Endothelial cell of umbilical vein (primary cell): Measurements from ENCODE around the gene YIPF1. TPM values are rescaled to one million over a fixed set of nuclear protein-coding genes. Genes with fewer than 3 reads are reported as not detected.

Experiments used
- BruUV-seq: library from RNA; stranded (reverse); fragments of 400-500 nt; replicated peaks from 2 replicates; lab custom pipeline; 2021; lab: Mats Ljungman, UMichigan
- CTCF ChIA-PET: fragments of 300-600, 350-600 bp; sonication (Branson Sonifier 250); formaldehyde crosslinking; loops from one replicate; lab custom pipeline; 2021; ENCODE audit warnings: antibody characterized with exemption, inconsistent platforms; lab: Charles Lee
- POLR2A ChIA-PET: fragments of 300-600, 350-600 bp; sonication (Branson Sonifier 250); formaldehyde crosslinking; loops from one replicate; lab custom pipeline; 2021; ENCODE audit warnings: antibody characterized with exemption, inconsistent platforms; lab: Charles Lee
- DNase-seq: peaks from one replicate; pipeline ENCODE4 v3.0.0-alpha.2; 2011; ENCODE audit warnings: low read depth, low spot score
- FAIRE-seq: peaks from 2 replicates; lab custom pipeline; 2011; peaks lifted over from hg19 to GRCh38; lab: Jason Lieb, UNC
- H2AFZ ChIP-seq: 2 replicates; pipeline ENCODE4 v1.6.0; 2012; ENCODE audit warnings: low read depth, low read length, control low read depth, inconsistent platforms
- H3K27ac ChIP-seq: 2 replicates; pipeline ENCODE4 v1.5.1; 2011; ENCODE audit warnings: low read depth, mild to moderate bottlenecking, control low read depth, low read length, moderate library complexity; ENCODE audit not compliant: insufficient read depth
- H3K27me3 ChIP-seq, 2 experiments: 2 replicates each; pipeline versions ENCODE4 v1.6.0 to v1.6.1; 2011; ENCODE audit warnings: low read length in 2 of 2, mixed read lengths in 1 of 2; ENCODE audit not compliant: control insufficient read depth in 2 of 2, insufficient read depth in 2 of 2
- H3K36me3 ChIP-seq, 2 experiments: 2 replicates in 1 of 2; 3 replicates in 1 of 2; pipeline ENCODE4 v1.5.1; 2011; ENCODE audit warnings: low read length in 2 of 2, mild to moderate bottlenecking in 1 of 2, moderate library complexity in 1 of 2; ENCODE audit not compliant: control insufficient read depth in 2 of 2, insufficient read depth in 2 of 2; ENCODE audit errors: extremely low read depth in 1 of 2
- H3K4me1 ChIP-seq: 3 replicates; pipeline ENCODE4 v1.5.1; 2011; ENCODE audit warnings: mild to moderate bottlenecking, low read length; ENCODE audit not compliant: control insufficient read depth, insufficient read depth; ENCODE audit errors: extremely low read depth
- H3K4me2 ChIP-seq: 2 replicates; pipeline ENCODE4 v1.6.1; 2011; ENCODE audit warnings: low read length, control low read depth, mixed read lengths; ENCODE audit not compliant: insufficient read depth
- H3K4me3 ChIP-seq, 3 experiments: fragments of 200-600 bp in 1 of 3; sonication (generic), shearing (Covaris generic) in 1 of 3; replicated peaks in 1 of 3; 2 replicates each; pipeline ENCODE4 v1.5.1; 2011 to 2016; ENCODE audit warnings: control low read depth in 3 of 3, low read length in 3 of 3, mild to moderate bottlenecking in 2 of 3, inconsistent platforms in 1 of 3, low read depth in 1 of 3, moderate library complexity in 1 of 3; ENCODE audit not compliant: insufficient read depth in 1 of 3
- H3K79me2 ChIP-seq: 2 replicates; pipeline ENCODE4 v1.6.0; 2012; ENCODE audit warnings: low read length, inconsistent platforms; ENCODE audit not compliant: control insufficient read depth, insufficient read depth
- H3K9ac ChIP-seq: replicated peaks from 2 replicates; pipeline ENCODE3; 2011; ENCODE audit warnings: low read length, control low read depth; ENCODE audit not compliant: insufficient read depth; ENCODE audit errors: extremely low read depth
- H3K9me1 ChIP-seq: replicated peaks from 3 replicates; pipeline ENCODE4 v1.6.0; 2011; ENCODE audit warnings: mild to moderate bottlenecking, low read length; ENCODE audit not compliant: control insufficient read depth, insufficient read depth; ENCODE audit errors: extremely low read depth
- H3K9me3 ChIP-seq: replicated peaks from 2 replicates; pipeline ENCODE4 v1.5.1; 2012; ENCODE audit warnings: low read length, inconsistent platforms; ENCODE audit not compliant: control insufficient read depth, insufficient read depth
- H4K20me1 ChIP-seq: replicated peaks from 2 replicates; pipeline ENCODE3; 2011; ENCODE audit warnings: mild to moderate bottlenecking, low read length; ENCODE audit not compliant: control insufficient read depth, insufficient read depth; ENCODE audit errors: extremely low read depth
- CTCF ChIP-seq, 2 donors: IDR thresholded peaks; 1 replicate in 1 of 2; 2 replicates in 1 of 2; pipeline ENCODE4 v1.5.1; 2011; ENCODE audit warnings: low read length in 2 of 2, mild to moderate bottlenecking in 2 of 2, moderate library complexity in 2 of 2, control low read depth in 1 of 2, inconsistent platforms in 1 of 2, low read depth in 1 of 2; ENCODE audit not compliant: insufficient read depth in 1 of 2; ENCODE audit errors: extremely low read depth in 1 of 2
- EZH2 ChIP-seq: IDR thresholded peaks from 2 replicates; pipeline ENCODE4 v1.6.1; 2012; ENCODE audit warnings: borderline replicate concordance, low read depth, mild to moderate bottlenecking, moderate library complexity, low read length, inconsistent platforms; ENCODE audit not compliant: severe bottlenecking
- FOS ChIP-seq: IDR thresholded peaks from 2 replicates; pipeline ENCODE4 v1.6.1; 2011; ENCODE audit warnings: mild to moderate bottlenecking, low read length, moderate library complexity, borderline replicate concordance; ENCODE audit not compliant: insufficient read depth
- GATA2 ChIP-seq: IDR thresholded peaks from 2 replicates; pipeline ENCODE4 v1.7.0; 2011; ENCODE audit warnings: low read depth, mild to moderate bottlenecking, moderate library complexity, mixed read lengths, low read length; ENCODE audit not compliant: insufficient read length, insufficient read depth
- JUN ChIP-seq: IDR thresholded peaks from 2 replicates; pipeline ENCODE4 v1.6.1; 2011; ENCODE audit warnings: borderline replicate concordance, low read depth; ENCODE audit not compliant: insufficient read length, insufficient read depth
- MYC ChIP-seq: IDR thresholded peaks from one replicate; pipeline ENCODE4 v1.6.1; 2011; ENCODE audit warnings: mild to moderate bottlenecking, low read depth, low read length
- POLR2A ChIP-seq: IDR thresholded peaks from 2 replicates; pipeline ENCODE4 v1.6.1; 2012; ENCODE audit warnings: low read depth, mild to moderate bottlenecking, control low read depth, low read length
- POLR2AphosphoS5 ChIP-seq: IDR thresholded peaks from 2 replicates; pipeline ENCODE4 v1.6.1; 2012; ENCODE audit warnings: low read depth, mild to moderate bottlenecking, control low read depth, low read length, moderate library complexity; ENCODE audit not compliant: insufficient read depth
- dilution Hi-C: fragments of 300-500 bp; cut with MboI; formaldehyde crosslinking; loops from one replicate; pipeline ENCODE4 v1.15.0; 2019; ENCODE audit warnings: low sequenced_read_pairs; ENCODE audit not compliant: extremely low pct_ligation_motif_present
- intact Hi-C: fragments of 100-400 bp; cut with micrococcal nuclease; formaldehyde crosslinking; loops from one replicate; pipeline ENCODE4 v1.10.0; 2022
- polyA plus RNA-seq, 4 experiments: library from polyadenylated mRNA; depleted of rRNA in 3 of 4; stranded (reverse) in 3 of 4; unstranded in 1 of 4; fragments of >200 nt; gene quantifications; 2 replicates each; pipeline versions ENCODE4 v1.2.1 to v1.2.3, GENCODE V29; 2011 to 2012; ENCODE audit warnings: missing spikeins in 1 of 4
- total RNA-seq: library from RNA; stranded (reverse); gene quantifications from 2 replicates; pipeline ENCODE4 v1.2.3, GENCODE V29; 2021
- TF ChIP-seq, protein P1 (sequence below): IDR thresholded peaks from 2 replicates; pipeline ENCODE4 v1.6.1; 2011; ENCODE audit not compliant: insufficient read depth, insufficient read length

The YIPF1 gene
- total and polyA plus RNA-seq, 2 donors (not counting 3 experiments of a cell fraction or from before 2014, with no cell fraction given): 14.8 to 26.2 TPM

- DNase-seq (no peak), FAIRE-seq (no peak)
- H3K4me3 ChIP-seq: no peak overlapping the region
- dilution Hi-C loops: no loop called here
- H3K4me2 ChIP-seq: no peak overlapping the region
- no peak overlapping the region for H3K9ac ChIP-seq
- no peak overlapping the region for H3K27ac ChIP-seq
- H2AFZ ChIP-seq: no peak overlapping the region
- H3K79me2 ChIP-seq: no peaks in the 10 kb centered on the region
- TF ChIP-seq FOS: no peak
- TF ChIP-seq POLR2AphosphoS5: no peak
- TF ChIP-seq MYC: no peak
- TF ChIP-seq POLR2A: no peak
- no peak for TF ChIP-seq GATA2
- TF ChIP-seq EZH2: no peak
- TF ChIP-seq, protein P1, sequence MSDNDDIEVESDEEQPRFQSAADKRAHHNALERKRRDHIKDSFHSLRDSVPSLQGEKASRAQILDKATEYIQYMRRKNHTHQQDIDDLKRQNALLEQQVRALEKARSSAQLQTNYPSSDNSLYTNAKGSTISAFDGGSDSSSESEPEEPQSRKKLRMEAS: no peak
- no peak for TF ChIP-seq JUN
- TF ChIP-seq CTCF (IDR thresholded peaks at IDR 0.05; ENCODE audit: extremely low read depth in 1 of 2, insufficient read depth in 1 of 2, low read depth in 1 of 2, low read length in 2 of 2): no peak
- intact Hi-C loops: no loop called here
- H3K27me3 ChIP-seq: no peaks in the 10 kb centered on the region
- ChIA-PET CTCF (interaction anchor here (1.7 kb wide), 1 partner anchor 15 kb away, joined by 3 read pairs; the partner anchor contains the start of gene IFT25), POLR2A (no interaction called here)
- H4K20me1 ChIP-seq: no peaks in the 10 kb centered on the region
- no peaks in the 10 kb centered on the region for H3K9me3 ChIP-seq
- peaks cover 2 to 3% of the 10 kb centered on the region in 2 experiments for H3K36me3 ChIP-seq
- no peaks in the 10 kb centered on the region for H3K4me1 ChIP-seq
- BruUV-seq: no TSS peak
- no peaks in the 10 kb centered on the region for H3K9me1 ChIP-seq
Measured at GRCh38 chr1:53930932-53931331, 41.3 kb upstream of the YIPF1 start.
